ENCODE results near the gene GLRA1. TPM values are rescaled to one million over a fixed set of nuclear protein-coding genes. Genes with fewer than 3 reads are reported as not detected.

Gene GLRA1
- total and polyA plus RNA-seq, 2 of the 4 experiments (the other 2 are of a cell fraction), result not detected

- no CpG with 5 or more reads among the region's 2 CpGs for WGBS, 2 experiments (ENCODE audit: extremely low coverage in 2 of 2, insufficient read length in 1 of 2)
- no peak overlapping the region for H3K23ac ChIP-seq (ENCODE audit: low read depth, low read length)
- no peaks in the 10 kb centered on the region for H3K9me1 ChIP-seq (ENCODE audit: insufficient read depth, low read length)
- no peak overlapping the region for H2BK20ac ChIP-seq (ENCODE audit: low read depth, low read length)
- no peak overlapping the region for H3K4me2 ChIP-seq (ENCODE audit: low read depth, low read length)
- H2BK15ac ChIP-seq (ENCODE audit: low read depth, low read length), result no peak overlapping the region
- CTCF ChIA-PET, result no interaction called here
- no peak overlapping the region for H3K9ac ChIP-seq (ENCODE audit: low read depth, low read length)
- in situ Hi-C loops (cut with MboI; ENCODE audit: low sequenced_read_pairs), result no loop called here
- H3K27me3 ChIP-seq (ENCODE audit: control insufficient read depth, insufficient read depth, low read length), result no peaks in the 10 kb centered on the region
- DNase-seq, result no peak
- no peaks in the 10 kb centered on the region for H4K20me1 ChIP-seq (ENCODE audit: insufficient read depth, low read length)
- H3K9me3 ChIP-seq (ENCODE audit: control insufficient read depth, insufficient read depth, low read length), result no peaks in the 10 kb centered on the region
- no peak overlapping the region for H3K18ac ChIP-seq (ENCODE audit: low read depth, low read length)
- H3K36me3 ChIP-seq (ENCODE audit: control insufficient read depth, insufficient read depth, low read length), result no peaks in the 10 kb centered on the region
- H2BK120ac ChIP-seq (ENCODE audit: low read depth, low read length), result no peak overlapping the region
- H3K79me1 ChIP-seq (ENCODE audit: low read depth in 1 of 2, low read length in 2 of 2), result no peaks in the 10 kb centered on the region
- no peak for ATAC-seq (ENCODE audit: low read depth)
- intact Hi-C loops (cut with micrococcal nuclease), result no loop called here
- no peak overlapping the region for H2AFZ ChIP-seq (replicated peaks; ENCODE audit: low read length, poor library complexity)
- H4K8ac ChIP-seq (ENCODE audit: low read depth in 2 of 2, low read length in 2 of 2), result no peak overlapping the region
- no peak overlapping the region for H3K4me3 ChIP-seq (ENCODE audit: insufficient read depth, low read depth, low read length)
- POLR2A ChIA-PET (ENCODE audit: unreplicated experiment), result no interaction called here
- no peak overlapping the region for H3K27ac ChIP-seq (ENCODE audit: insufficient read depth, low read length)
- no peak overlapping the region for H2BK5ac ChIP-seq (ENCODE audit: low read depth, low read length, poor library complexity, severe bottlenecking)
- no TSS peak for BruUV-seq (replicated peaks)
- H2AK5ac ChIP-seq (ENCODE audit: low read depth, low read length), result no peak overlapping the region
- no peak overlapping the region for H4K5ac ChIP-seq (ENCODE audit: low read depth, low read length)
- dilution Hi-C loops (cut with HindIII; ENCODE audit: low sequenced_read_pairs, unreplicated experiment), result no loop called here
- H2AK9ac ChIP-seq (replicated peaks; ENCODE audit: low read depth, low read length, poor library complexity), result no peak overlapping the region
- H3K4ac ChIP-seq (ENCODE audit: low read depth, low read length), result no peak overlapping the region
- H3K4me1 ChIP-seq (ENCODE audit: control insufficient read depth, insufficient read depth, low read length), result no peaks in the 10 kb centered on the region; the same call in 1 of the 2 replicates
- H3K56ac ChIP-seq (ENCODE audit: extremely low read depth, insufficient read depth, low read length), result no peak overlapping the region
- no peak overlapping the region for H3K14ac ChIP-seq (replicated peaks; ENCODE audit: low read depth, low read length)
- no peak for TF ChIP-seq NFE2L2 (IDR thresholded peaks at IDR 0.05; ENCODE audit: low read depth, low read length)
- TF ChIP-seq CEBPB (IDR thresholded peaks at IDR 0.05; ENCODE audit: low read depth, low read length), result no peak
- no peak for TF ChIP-seq POLR2A (IDR thresholded peaks at IDR 0.05; ENCODE audit: low read depth, low read length)
- TF ChIP-seq MAFK (IDR thresholded peaks at IDR 0.05; ENCODE audit: low read depth, low read length), result no peak
- no peak for TF ChIP-seq USF2 (IDR thresholded peaks at IDR 0.05; ENCODE audit: low read depth, low read length)
- no peak for TF ChIP-seq MXI1 (IDR thresholded peaks at IDR 0.05; ENCODE audit: borderline replicate concordance, low read depth, low read length)
- no peak for TF ChIP-seq RCOR1 (IDR thresholded peaks at IDR 0.05; ENCODE audit: insufficient replicate concordance, low read length)
- TF ChIP-seq FOS (IDR thresholded peaks at IDR 0.05; ENCODE audit: low read depth, low read length), result no peak
- no peak for TF ChIP-seq CTCF (conservative IDR thresholded peaks at IDR 0.05; ENCODE audit: low read depth, low read length)
- no peak for TF ChIP-seq RFX5 (IDR thresholded peaks at IDR 0.05; ENCODE audit: low read depth, low read length)
- no peak overlapping the region for H4K91ac ChIP-seq (ENCODE audit: insufficient read depth, low read depth, low read length)
Observed at GRCh38 chr5:151899399-151899798, 25.3 kb downstream of the GLRA1 start.
